ENCODE measurements around the gene CDCA8.
"Not testable (repeated sequence)": the region's sequence is repeated elsewhere in the genome, so short reads cannot be mapped to it uniquely, and the experiment has no call there.

The CDCA8 gene

DNA sequence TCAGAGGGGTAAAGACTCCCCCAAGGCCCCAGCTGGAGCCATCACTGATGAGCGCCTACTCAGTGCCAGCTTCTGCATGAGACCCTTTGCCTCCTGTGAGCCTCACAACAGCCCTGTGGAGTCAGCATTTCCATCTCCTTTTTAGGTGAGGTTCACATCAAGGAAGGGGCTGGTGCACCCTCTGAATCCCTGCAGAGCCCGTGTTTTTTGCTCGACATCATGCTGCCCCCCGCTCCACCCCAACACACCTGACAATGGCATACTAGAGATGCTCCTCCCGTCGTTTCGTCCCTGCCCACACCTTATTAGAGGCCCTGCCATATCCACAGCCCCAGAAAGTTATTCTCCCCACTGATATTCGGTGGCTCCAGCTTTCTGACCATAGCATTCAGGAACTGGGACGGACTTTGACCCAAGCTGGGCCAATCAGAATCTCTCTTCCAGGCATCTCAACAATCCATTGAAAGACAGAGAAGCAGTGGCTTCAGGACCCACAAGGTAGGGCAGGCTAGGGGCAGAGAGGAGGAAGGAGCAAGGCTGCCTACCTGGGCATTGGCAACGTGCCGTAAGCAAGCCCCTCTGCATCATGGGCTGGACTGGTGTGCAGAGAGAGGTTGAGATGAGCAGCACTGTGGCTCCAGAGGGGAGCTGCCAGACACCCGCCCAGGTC lies 39.9 kb downstream of the CDCA8 start:
- H3K9ac ChIP-seq (ENCODE audit: low read length), result no peak overlapping the region
- no peaks in the 10 kb centered on the region for H4K20me1 ChIP-seq (ENCODE audit: insufficient read depth, low read length)
- H3K4me3 ChIP-seq (ENCODE audit: low read depth, low read length, poor library complexity, severe bottlenecking), result no peak overlapping the region
- H3F3A ChIP-seq (ENCODE audit: insufficient read depth, low read length), result no peaks in the 10 kb centered on the region
- no peaks in the 10 kb centered on the region for H3K36me3 ChIP-seq (ENCODE audit: insufficient read depth, low read length)
- TF ChIP-seq EZH2 (IDR thresholded peaks at IDR 0.05; ENCODE audit: borderline replicate concordance, low read length) (no peak), CTCF (IDR thresholded peaks at IDR 0.05; ENCODE audit: low read length) (no peak)
- H3K27me3 ChIP-seq (ENCODE audit: insufficient read depth, low read length), result no peaks in the 10 kb centered on the region
- H3K79me2 ChIP-seq (ENCODE audit: insufficient read depth, low read length), result no peaks in the 10 kb centered on the region
- no peak overlapping the region for H3K27ac ChIP-seq (ENCODE audit: low read depth, low read length, poor library complexity, severe bottlenecking)
- H3K4me2 ChIP-seq (ENCODE audit: low read length), result no peak overlapping the region
- H3K9me2 ChIP-seq (ENCODE audit: low read depth, low read length), result no peaks in the 10 kb centered on the region
- H2AFZ ChIP-seq (ENCODE audit: low read length), result no peak overlapping the region
- H3K9me3 ChIP-seq (ENCODE audit: low read length), result no peaks in the 10 kb centered on the region
- H3K4me1 ChIP-seq (ENCODE audit: insufficient read depth, low read length, severe bottlenecking), result no peaks in the 10 kb centered on the region

- H3K4me3 ChIP-seq (ENCODE audit: low read depth, low read length, poor library complexity, severe bottlenecking), result no peak overlapping the region
- H3K79me2 ChIP-seq (ENCODE audit: insufficient read depth, low read length), result no peaks in the 10 kb centered on the region
- H2AFZ ChIP-seq (ENCODE audit: low read length), result no peak overlapping the region
- TF ChIP-seq EZH2 (IDR thresholded peaks at IDR 0.05; ENCODE audit: borderline replicate concordance, low read length), result no peak
- TF ChIP-seq CTCF (IDR thresholded peaks at IDR 0.05; ENCODE audit: low read length), result no peak
- no peaks in the 10 kb centered on the region for H3K9me3 ChIP-seq (ENCODE audit: low read length)
- H3K27ac ChIP-seq (ENCODE audit: low read depth, low read length, poor library complexity, severe bottlenecking), result no peak overlapping the region
- no peaks in the 10 kb centered on the region for H3K9me2 ChIP-seq (ENCODE audit: low read depth, low read length)
- H3K9ac ChIP-seq (ENCODE audit: low read length), result no peak overlapping the region
- H3K27me3 ChIP-seq (ENCODE audit: insufficient read depth, low read length), result no peaks in the 10 kb centered on the region
- H3K36me3 ChIP-seq (ENCODE audit: insufficient read depth, low read length), result no peaks in the 10 kb centered on the region
- H3F3A ChIP-seq (ENCODE audit: insufficient read depth, low read length), result no peaks in the 10 kb centered on the region
- no peaks in the 10 kb centered on the region for H3K4me1 ChIP-seq (ENCODE audit: insufficient read depth, low read length, severe bottlenecking)
- no peaks in the 10 kb centered on the region for H4K20me1 ChIP-seq (ENCODE audit: insufficient read depth, low read length)
- no peak overlapping the region for H3K4me2 ChIP-seq (ENCODE audit: low read length)
Observed at GRCh38 chr1:37734629-37735591, 42.6 kb downstream of the CDCA8 start.

- not testable (repeated sequence) for H3K9ac ChIP-seq (ENCODE audit: low read length); H3K4me2 ChIP-seq (ENCODE audit: low read length); H3K4me1 ChIP-seq (ENCODE audit: insufficient read depth, low read length, severe bottlenecking); H4K20me1 ChIP-seq (ENCODE audit: insufficient read depth, low read length); H3K9me2 ChIP-seq (ENCODE audit: low read depth, low read length); H2AFZ ChIP-seq (ENCODE audit: low read length); H3F3A ChIP-seq (ENCODE audit: insufficient read depth, low read length); H3K36me3 ChIP-seq (ENCODE audit: insufficient read depth, low read length); H3K9me3 ChIP-seq (ENCODE audit: low read length); H3K27ac ChIP-seq (ENCODE audit: low read depth, low read length, poor library complexity, severe bottlenecking); H3K4me3 ChIP-seq (ENCODE audit: low read depth, low read length, poor library complexity, severe bottlenecking); H3K79me2 ChIP-seq (ENCODE audit: insufficient read depth, low read length); H3K27me3 ChIP-seq (ENCODE audit: insufficient read depth, low read length)
Observed at GRCh38 chr1:37737975-37738374, 45.7 kb downstream of the CDCA8 start.

GRCh38 chr1:37738619-37739018 lies 46.3 kb downstream of the CDCA8 start:
- not testable (repeated sequence) for H3F3A ChIP-seq (ENCODE audit: insufficient read depth, low read length); H3K79me2 ChIP-seq (ENCODE audit: insufficient read depth, low read length); H3K4me1 ChIP-seq (ENCODE audit: insufficient read depth, low read length, severe bottlenecking); H4K20me1 ChIP-seq (ENCODE audit: insufficient read depth, low read length); H3K27me3 ChIP-seq (ENCODE audit: insufficient read depth, low read length); H2AFZ ChIP-seq (ENCODE audit: low read length); H3K36me3 ChIP-seq (ENCODE audit: insufficient read depth, low read length); H3K27ac ChIP-seq (ENCODE audit: low read depth, low read length, poor library complexity, severe bottlenecking); H3K4me2 ChIP-seq (ENCODE audit: low read length); H3K4me3 ChIP-seq (ENCODE audit: low read depth, low read length, poor library complexity, severe bottlenecking); H3K9me3 ChIP-seq (ENCODE audit: low read length); H3K9me2 ChIP-seq (ENCODE audit: low read depth, low read length); H3K9ac ChIP-seq (ENCODE audit: low read length)

Data from OCI-LY1 (cell line).